ENCODE results near the gene FAM149A.
A peak's percentile ranks its signal among the peaks of the same experiment; 100 is the strongest.

FAM149A gene

DNA sequence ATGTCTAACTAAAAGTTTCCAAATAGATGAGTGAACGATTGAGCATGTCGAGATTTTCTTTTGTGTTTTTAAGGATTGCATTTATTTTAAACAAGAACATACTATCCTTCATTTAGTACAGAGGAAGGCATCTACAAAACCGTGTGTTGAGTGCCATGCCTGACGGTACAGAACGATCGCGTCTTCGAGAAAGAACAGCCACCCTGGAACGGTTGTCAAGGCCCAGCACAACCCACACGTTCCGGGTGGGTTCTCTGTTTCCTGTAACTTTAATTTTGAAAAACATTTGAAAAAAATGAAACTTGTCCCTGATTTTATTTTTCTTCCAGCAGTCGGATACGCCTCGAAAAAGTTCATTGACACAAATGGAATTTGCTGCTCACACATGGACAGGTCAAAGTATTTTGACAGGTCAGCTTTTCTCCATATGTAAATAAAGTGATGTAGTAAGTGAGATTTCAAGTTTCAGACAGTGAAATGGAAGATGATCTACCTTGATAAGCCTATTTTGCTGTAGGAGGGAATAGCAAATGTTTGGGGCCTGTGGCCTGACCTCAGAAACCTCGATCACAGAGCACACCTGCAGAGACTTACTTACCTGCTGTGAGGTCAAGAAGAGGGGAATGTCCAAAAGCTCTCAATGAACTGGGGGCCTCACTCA lies 62.5 kb downstream of the FAM149A start:
- DNase-seq = no peak

GRCh38 chr4:186167605-186168004 lies 63.1 kb downstream of the FAM149A start:
- DNase-seq = no peak

DNA sequence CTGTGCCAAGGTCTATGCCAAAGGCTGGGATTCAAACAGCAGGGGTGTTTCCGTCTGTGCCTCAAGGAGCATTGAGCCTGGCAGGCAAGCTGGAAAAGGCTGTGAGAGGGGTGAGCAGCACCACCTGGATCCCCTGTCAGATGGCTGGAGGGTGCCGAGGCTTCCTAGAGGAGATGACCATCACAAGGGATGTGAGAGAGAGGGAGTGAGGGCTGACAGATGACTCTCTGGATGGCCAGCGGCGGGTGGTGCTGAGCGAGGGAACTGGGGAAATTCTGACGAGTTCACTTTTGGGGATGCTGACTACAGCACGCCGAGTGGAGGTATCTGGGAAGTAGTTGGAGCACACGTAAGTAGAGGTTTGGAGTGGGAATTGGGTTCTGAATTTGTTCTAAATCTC lies 64.2 kb downstream of the FAM149A start:
- DNase-seq = no peak

- DNase-seq = no peak
Observed at GRCh38 chr4:186169333-186169944, 64.9 kb downstream of the FAM149A start.

- no peak for DNase-seq
Observed at GRCh38 chr4:186169945-186170802, 65.7 kb downstream of the FAM149A start.

GRCh38 chr4:186170966-186171365 lies 66.5 kb downstream of the FAM149A start:
- no peak for DNase-seq

DNA sequence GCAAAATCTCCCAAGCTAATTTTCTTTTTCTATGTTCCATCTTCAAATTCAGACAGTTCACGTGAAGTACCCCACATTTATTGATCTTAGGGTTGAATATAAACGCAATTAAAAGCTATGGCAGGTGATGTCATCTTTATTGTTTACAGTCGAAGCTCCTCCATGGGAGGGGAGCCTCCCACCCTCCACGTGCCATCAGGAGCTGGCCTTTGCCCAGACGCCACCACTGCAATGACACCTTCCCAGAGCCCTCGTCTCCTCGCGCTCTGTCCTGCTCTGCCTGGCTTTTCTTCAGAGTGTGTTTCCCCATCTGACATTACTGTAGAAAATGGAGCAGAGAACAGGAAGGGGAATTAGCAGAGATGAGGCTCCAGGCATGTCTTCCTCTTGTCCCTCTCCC lies 68.0 kb downstream of the FAM149A start:
- DNase-seq = no peak

GRCh38 chr4:186188107-186188506 lies 83.6 kb downstream of the FAM149A start:
- DNase-seq = no peak

DNA sequence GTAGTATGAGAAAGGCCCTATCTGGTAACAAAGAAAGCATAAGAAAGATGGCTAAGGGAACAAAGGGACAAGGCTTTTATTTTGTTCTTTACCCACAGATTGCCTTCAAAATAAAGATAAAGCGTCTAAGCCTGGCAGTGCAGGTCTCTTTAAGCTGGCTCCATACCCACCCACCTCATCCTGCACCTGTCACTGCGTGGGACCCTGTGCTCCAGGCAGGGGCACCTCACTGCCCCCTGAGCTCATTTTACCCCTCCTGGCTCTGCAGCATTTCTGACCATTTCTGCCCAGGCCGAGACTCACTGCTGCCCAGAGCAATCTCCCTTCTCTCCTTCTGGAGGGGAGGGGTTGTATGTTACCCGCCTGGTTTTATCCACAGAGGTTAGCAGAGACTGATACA lies 85.2 kb downstream of the FAM149A start:
- no peak for DNase-seq

DNA sequence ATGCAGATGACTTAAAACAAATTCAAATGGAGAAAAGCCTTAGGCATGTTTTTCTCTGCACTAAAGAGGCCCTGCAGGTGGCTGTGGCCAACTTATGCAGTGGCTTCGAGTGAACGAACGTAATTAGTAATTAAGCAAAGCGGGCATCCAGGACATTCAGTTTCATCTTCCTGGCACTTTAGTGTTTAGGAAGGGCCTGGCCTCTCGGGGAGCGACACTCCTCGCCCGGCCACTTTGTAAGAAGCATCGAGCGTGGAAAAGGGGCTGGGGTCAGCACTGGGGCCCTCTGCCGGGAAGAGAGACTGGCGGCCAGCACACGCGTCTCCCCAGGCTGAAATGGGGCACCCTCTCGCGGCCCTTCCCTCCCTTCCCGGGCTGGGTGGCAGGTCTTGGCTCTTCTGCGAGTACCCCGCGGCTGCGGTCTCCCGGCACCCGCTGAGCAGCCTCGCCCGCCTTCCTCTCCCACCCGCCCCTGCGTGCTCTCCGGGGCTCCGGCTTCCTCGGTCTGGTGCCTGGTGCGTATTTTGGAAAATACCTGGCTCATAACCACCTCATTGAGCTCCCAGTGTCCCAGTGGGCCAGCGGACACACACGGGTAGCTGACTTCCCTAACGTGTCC lies 86.2 kb downstream of the FAM149A start:
- DNase-seq = peak; percentile 1

- DNase-seq = peak; percentile 64
Observed at GRCh38 chr4:186191200-186192065, 86.9 kb downstream of the FAM149A start, which contains the start of gene CYP4V2. TSS of gene CYP4V2 (plus strand) at chr4:186191567. CDS start at chr4:186191824, 257 bp downstream.

GRCh38 chr4:186192066-186192612 lies 87.6 kb downstream of the FAM149A start:
- DNase-seq = peak; percentile 24

DNA sequence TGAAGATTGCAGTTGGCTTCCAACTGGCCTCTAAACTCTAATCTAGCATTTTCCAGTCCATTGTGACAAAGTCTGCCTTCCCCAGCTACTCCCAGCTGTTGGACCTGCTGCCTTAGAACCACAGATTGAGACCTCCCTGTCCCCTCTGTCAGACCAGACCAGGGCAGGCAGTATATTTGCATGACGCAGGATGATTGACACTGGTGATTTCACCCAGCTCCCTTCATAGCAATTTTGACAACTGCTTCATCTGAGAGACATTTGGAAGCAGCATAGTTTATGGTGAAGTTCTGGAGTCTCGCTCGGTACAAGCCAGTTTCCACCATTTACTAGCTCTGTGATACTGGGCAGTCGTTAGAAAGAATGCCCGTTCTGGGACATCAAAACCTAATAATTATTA lies 89.3 kb downstream of the FAM149A start:
- DNase-seq = no peak

DNA sequence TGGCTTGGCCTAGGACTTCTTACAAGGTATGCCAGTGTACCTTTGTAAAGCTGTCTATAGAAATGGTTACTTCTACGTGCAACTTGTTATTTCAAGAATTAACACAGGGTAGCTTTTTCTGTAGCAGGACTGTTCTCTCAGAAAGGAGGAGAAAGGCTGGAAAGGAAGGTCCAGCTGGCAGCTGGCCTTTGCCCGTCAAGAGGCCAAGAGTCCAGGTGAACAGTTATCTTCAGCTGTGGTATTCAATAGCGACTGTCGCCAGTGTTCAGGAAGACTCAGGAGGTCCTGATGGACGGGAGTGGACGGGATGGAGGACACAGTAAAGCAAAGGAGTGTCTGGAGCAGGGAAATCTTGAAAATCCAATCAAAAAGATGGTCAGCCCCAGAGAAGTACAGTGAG lies 91.6 kb downstream of the FAM149A start:
- DNase-seq = no peak

DNA sequence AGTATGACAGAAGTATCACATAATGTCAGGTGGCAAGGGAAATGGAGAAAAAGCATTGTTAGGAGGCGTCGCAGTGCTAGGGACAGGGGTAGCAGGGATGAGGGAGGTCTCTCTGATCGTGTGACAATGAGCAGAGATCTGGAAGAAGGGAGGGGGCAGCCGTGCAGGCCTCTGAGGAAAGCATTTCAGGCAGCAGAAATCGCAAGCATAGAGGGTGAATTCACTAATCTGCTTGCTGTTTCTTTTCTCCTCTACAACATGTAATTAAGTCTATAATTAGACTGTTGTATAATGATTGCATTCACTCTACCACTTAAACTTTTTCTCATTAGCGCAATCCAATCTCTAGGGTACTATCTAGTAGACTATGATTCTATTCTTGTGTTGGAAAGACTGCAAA lies 96.0 kb downstream of the FAM149A start:
- no peak for DNase-seq

GRCh38 chr4:186201010-186201409 lies 96.5 kb downstream of the FAM149A start:
- DNase-seq = no peak

GRCh38 chr4:186201535-186202230 lies 97.2 kb downstream of the FAM149A start:
- DNase-seq = no peak

DNA sequence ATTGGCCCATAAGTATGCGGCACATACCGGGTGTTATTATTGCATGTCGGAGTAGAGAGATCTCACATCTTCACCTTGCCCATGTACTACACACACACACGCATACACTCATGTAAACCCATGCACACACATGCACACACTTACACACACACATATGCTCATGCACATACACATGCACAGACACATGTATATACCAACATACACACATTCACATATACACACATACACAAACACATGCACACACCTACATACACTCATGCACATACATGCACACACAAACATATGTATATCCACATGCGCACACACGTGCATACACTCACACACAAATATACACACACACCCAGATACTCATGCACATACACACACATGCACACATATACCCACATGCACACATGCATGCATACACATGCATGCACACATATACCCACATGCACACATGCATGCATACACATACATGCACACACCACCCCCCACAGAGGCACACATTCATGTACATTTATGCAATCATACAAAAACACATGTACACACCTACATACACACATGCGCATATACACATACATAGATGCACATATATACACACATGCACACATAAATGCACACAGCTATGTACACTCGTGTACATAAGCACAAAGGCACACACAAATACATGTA lies 98.1 kb downstream of the FAM149A start:
- DNase-seq = no peak

DNA sequence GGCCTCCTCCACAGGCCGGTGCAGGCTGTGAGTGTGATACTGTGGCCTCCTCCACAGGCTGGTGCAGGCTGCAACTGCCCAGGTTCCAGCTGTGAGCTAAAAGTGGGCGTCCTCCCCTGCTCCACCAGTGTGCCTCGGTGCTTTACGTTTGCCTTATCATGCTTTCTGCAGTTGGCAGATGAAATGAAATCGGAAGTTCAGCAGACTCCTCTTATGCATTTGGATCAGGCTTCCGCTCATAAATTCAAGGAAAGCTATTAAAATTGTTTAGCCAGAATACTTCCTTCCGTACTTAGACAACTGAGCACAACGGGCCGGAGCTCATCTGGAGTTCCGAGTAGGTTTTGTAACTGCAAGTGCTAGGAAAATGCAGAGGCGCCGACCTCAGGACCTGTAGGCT lies 98.9 kb downstream of the FAM149A start:
- DNase-seq = no peak

DNA sequence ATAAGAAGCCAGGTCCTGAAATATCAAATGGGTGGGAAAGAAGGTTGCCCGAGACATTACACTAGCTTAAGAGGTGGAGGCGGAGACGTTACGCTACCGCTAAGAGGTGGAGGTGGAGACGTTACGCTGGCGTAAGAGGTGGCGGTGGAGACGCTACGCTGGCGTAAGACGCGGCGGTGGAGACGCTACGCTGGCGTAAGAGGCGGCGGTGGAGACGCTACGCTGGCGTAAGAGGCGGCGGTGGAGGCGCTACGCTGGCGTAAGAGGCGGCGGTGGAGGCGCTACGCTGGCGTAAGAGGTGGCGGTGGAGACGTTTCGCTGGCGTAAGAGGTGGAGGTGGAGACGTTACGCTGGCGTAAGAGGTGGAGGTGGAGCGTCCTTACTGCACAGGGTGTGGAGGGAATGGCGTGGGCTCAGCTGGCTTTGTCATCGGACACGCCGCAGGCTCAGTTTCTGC lies 99.6 kb downstream of the FAM149A start:
- no peak for DNase-seq

DNA sequence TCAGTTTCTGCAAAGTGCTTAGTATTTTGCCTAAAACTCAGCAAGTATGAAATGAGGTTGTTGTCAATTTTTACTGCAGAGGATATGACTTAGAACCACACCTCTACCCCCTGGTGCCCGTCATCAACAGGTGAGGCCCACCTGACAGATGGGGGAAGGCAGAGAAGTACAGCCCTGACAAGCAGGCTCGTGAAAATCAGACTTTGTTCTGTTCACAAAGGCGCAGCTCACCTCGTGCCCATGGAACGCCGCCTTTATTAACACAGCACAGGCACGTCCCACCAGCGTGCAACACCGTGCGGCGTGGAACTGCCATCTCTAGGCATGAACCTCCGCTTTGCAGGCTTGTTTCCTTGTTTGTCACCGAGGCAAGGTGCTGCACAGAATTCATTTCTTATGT lies 100.2 kb downstream of the FAM149A start:
- DNase-seq = no peak
